RPMI7951 (cell line): ENCODE data around the gene COL27A1. TPM values are rescaled to one million over a fixed set of nuclear protein-coding genes. Genes with fewer than 3 reads are reported as not detected.
A peak's percentile ranks its signal among the peaks of the same experiment; 100 is the strongest.
"Not testable (repeated sequence)": the region's sequence is repeated elsewhere in the genome, so short reads cannot be mapped to it uniquely, and the experiment has no call there.

ENCODE experiments used
- DNase-seq: peaks from one replicate; pipeline ENCODE4 v3.0.0-alpha.2; 2012; ENCODE audit warnings: low read depth
- total RNA-seq: library from RNA; depleted of rRNA; stranded (reverse); fragments of >200 nt; shearing (Covaris generic); gene quantifications from 2 replicates; pipeline ENCODE4 v1.2.3, GENCODE V29; 2014

Gene COL27A1
- total RNA-seq, 1 experiment from 2014 or later, result 2.8 TPM

DNA sequence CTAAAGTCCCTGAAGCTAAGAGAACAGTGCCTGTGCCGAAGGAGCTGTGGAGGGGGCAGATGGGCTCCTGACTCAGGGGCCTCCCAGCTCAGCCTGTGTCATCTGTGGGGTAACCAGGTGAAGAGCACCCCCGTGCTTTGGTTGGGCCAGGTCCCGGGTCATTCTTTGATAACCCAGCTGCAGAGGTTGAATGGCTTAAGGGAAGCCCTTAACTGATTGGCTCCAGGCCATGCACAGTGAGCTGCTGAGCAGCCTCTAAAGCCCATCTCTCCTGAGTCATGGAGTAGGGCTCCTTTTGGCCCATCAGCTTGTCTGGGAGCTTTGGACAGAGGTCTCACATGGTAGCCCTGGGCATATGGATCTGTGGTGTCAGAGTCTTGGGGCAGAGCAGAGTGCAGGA lies 28.7 kb downstream of the COL27A1 start:
- peak; percentile 86 for DNase-seq

DNA sequence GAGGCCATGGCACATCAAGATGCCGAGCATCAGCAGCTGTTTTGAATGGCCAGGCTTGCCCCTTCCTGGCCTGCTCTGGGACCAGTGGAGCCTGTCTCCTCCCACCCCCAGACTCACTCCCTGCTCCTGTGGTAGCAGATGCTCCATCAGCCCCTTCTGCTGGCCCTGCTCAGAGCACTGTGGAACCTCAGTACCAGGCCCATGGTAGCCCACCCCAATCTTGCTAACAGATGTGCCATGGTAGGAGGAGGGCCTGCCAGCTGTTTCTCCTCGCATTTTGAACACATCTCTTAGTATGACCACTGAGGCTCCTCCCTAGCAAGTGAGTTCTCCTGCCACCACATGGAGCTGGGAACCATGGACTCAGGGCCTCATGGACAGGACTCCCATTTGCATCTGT lies 29.5 kb downstream of the COL27A1 start:
- no peak for DNase-seq

DNA sequence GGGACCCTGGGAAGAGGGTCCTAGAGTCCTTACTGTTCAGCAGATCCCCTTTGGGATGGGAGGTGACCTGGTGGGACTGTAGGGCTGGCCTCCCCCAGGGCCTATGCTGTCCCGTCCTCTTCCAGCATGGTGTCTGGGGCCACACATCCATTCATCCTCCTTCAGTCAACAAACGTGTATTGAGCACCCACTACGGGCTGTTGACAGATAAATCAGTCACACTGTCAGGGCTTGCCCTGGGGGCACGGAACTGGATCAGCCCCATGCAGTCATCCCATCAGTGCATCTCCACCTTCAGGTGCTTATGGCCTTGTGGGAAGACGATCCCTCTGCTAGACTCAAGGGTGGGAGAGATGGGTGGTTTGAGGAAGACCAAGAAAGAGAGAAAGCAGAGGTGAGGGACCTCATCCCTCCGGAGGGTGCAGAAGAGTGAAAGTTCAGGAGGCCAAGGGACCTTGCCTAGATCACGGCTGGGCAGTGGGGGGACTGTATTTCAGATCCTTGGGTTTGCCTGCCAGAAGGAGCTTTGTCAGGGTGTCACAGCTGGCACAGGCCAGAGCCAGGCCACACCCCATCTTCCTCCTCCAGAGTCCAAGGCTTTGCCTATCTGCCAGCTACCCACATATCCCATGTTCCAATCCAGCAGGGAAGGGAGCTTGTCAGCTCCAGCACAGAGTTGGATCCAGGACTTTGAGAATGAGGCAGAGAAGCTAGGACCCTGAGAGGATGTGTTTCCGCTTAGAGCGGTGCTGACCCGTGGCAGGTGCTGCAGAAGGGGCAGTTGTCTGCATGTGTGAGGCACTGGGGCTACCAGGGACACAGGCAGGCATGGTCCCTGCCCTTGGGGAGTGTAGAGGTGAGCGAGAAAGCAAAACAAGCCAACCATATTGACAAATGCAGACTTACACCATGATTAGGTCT lies 30.5 kb downstream of the COL27A1 start:
- DNase-seq, result no peak

DNA sequence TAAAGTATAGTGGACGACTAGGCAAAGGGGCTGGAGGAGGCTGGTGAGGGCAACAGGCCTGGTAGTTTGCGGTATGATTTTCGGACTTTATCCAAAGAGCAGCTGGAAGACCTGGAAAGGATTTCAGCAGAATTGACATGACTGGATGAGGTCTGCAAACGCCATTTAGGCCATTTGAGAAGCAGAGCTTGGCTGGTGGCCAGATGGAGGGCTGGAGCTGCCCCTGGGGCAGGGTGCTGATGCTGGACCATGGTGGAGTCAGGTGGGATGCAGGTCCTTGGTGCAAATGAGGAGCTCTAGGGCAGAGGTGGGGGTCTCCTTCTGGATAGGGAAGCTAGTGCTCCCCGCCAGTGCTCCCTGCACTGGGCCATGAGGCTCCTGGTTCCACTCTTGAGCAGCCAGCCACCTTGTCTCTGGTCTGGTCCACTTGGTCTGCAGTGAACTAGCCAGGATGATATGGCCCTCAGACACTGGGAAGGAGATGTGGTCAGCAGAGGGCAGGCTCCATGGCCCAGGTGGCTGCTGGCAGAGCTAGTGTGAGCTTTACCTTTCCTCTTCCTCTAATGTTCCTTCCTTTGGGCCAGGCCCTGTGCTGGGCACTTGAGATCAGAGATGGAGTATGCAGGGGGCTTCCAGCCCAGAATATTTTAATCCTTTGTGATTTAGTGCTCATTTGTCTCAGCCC lies 31.4 kb downstream of the COL27A1 start:
- no peak for DNase-seq

DNA sequence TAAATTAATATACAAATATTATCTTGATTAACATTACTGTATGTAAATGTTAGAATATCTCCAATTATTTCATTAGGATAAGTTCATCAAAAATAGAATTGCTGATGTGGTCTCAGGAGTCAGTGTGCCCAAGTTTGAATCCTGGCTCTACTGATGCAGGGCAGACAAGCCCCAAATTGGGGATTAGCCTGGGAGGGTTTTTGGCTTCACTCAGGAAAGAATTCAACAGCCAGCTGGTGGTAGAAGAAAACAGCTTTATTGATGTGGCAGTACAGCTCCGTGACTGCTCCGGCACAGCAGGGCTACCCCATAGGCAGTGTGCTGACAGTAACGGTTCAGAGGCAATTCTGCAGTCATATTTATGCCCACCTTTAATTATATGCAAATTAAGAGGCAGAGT lies 32.5 kb downstream of the COL27A1 start:
- DNase-seq, result no peak

DNA sequence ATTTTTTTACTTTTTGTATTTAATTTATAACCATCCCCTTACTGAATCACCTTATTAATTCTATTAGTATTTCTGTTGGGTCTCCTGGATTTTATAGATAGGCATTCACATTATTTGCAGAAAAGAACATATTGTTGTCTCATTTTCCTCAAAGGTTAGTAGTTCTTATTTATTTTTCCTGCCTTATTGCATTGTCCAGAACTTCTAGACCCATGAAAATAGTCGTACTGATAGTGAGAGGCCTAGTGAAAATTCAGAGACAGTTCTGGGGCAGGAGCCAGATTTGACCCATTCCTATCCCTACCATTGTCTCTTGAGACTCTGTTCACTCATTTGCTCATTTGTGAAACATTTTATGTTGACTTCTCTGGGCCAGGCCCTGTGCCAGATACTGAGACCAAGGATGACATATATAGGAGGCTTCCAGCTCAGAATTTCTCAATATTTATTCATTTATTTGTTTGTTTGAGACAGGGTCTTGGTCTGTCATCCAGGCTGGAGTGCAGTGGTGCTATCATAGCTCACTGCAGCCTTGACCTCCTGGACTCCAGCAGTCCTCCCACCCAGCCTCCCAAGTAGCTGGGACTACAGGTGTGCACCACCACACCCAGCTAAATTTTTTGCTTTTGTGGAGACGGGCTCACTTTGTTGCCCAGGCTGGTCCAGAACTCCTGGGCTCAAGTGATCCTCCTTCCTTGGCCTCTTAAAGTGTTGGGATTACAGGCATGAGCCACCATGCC lies 34.7 kb downstream of the COL27A1 start:
- no peak for DNase-seq

DNA sequence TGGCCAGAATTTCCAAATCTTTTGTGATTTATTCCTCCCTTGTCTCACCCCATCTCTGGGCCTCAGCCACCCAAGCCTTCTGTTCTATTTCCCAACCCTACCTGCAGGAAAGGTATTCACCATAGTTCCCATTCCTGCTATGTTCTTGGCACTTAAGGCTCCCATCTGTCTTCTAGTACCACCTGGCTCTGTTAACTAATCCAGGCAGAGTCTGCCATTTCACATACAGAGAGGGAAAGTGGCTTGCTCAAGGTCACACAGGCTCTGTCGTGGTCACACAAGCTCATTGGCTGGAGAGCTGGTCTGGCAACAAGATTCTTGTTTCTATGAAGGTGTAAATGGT lies 35.2 kb downstream of the COL27A1 start:
- no peak for DNase-seq

DNA sequence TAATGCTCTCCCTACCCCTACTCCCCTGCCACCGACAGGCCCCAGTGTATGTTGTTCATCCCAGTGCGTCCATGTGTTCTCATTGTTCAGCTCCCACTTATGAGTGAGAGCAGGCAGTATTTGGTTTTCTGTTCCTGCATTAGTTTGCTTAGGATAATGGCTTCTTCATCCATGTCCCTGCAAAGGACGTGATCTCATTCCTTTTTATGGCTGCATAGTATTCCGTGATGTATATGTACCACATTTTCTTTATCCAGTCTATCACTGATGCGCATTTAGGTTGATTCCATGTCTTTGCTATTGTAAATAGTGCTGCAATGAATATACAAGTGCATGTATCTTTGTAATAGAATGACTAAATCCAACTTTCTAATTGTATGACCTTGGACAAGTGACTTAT lies 36.1 kb downstream of the COL27A1 start:
- not testable (repeated sequence) for DNase-seq

DNA sequence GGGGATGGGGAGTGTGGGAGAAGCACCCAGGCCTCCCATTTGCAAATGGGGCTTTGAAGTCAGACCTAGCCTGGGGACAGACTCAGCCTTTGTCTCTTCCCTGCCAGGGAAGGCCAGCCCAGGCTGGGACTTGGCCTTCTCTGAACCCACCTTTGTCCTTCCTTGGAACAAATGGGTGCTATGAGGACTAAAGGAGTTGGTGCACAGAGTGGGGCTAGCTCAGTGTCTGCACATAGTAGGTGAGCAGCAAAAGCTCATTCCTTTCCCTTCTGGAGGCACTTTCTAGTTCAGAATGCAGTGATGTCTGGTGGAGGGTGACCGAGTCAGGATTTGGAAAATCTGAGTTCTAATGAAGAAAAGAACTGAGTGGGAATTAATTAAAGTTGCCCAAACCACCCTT lies 37.2 kb downstream of the COL27A1 start:
- no peak for DNase-seq

DNA sequence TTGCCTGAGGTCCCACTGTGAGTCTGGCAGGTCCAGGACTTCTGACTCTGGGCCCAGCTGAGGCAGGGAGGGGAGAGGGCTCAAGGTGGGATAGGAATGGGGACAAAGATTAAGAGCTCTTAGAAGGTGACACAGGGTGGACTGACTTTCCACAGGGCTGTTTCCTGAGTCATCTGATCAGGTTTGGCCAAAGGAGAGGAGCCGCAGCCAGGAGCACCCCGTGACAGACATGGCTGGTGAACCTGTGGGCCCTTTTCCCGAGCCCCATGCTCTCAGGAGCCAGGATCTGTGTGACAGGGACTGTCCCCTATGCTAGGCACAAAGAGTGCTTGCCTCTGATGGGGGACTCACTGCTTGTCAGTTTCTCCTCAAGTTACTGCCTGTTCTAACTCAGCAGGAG lies 37.8 kb downstream of the COL27A1 start:
- DNase-seq, result no peak

DNA sequence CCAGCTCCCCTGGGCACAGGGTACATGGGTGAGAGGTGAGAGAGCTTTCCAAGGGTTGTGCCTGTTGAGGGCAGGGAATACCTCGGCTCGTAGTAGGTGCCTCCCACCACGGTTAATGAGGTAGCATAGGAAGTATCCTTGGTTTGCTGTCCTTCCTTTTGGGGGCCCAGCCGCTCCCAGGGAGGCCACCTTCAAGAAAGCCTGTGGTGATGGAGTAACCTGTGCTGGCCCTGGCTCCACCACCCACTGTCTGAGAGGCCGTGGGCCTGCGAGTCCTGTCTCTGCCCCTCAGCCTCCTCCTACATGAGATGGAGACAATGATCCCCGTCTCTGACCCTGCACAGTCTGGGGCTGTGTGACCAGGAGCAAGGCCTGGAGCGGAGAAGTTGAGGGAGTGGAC lies 40.8 kb downstream of the COL27A1 start:
- DNase-seq, result no peak

DNA sequence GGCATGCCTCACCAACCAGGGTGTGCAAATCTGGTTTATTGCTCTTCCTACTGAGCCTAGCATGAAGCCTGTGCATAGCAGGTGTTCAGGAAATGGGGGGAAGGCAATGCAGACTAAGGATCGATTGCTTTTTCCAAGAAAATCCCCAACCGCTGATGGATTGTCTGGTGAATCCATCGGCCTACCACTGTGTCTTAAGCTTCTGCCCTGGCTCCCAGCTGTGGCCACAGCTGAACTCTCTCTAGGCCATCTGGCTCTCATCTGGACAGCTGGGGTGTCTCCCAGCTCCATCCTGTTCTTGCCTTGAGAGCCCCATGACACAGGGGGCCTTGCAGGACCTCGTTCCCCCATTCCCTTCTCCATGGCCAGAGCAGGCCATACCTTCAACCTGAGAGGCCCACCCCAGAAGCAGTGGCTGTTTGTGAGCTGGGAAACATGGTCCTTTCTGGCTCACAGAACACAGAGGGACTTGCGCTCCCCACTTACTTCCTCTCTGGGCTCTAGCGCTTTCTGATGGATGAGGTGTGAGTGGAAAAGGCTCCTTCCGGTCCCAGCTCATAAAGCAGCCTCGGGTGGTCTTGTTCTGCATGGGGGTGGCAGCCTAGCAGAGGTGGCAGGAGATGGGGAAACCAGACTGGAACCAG lies 41.8 kb downstream of the COL27A1 start:
- DNase-seq, result no peak

DNA sequence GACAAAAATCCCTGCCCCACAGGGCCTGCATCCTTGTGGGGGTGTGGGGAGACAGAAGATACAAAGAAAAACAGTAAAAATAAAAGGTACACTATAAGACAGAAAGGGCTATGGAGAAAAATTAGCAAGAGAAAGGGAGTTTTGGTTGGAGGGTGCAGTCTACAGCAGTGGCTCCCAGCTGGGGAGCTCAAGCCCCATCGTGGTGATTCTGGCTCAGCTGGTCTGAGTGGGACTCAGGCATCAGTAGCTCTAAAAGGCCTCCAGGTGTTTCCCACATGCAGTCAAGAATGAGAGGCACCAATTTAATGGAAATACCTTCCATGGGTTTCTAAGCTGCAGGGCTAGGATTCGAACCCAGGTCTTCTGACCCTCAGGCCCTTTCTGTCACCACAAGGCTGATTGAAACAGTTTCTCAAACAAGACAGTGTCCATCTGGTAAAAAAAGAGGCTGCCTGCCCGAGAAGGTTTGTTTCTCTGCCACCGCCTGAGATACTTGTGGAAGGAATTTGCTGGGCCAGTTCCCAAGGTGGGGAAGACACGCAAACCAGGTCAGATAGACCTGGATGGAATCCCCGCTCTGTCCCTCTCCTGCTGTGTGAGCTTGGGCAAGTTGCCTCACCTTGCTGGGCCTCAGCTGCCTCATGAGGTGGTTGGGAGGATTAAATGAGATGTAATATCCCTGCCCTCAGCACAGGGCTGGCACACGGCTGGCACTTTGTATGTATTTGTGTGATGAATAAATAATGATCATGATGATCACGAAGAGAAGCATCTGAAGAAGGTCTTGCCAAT lies 43.1 kb downstream of the COL27A1 start:
- DNase-seq, result no peak

DNA sequence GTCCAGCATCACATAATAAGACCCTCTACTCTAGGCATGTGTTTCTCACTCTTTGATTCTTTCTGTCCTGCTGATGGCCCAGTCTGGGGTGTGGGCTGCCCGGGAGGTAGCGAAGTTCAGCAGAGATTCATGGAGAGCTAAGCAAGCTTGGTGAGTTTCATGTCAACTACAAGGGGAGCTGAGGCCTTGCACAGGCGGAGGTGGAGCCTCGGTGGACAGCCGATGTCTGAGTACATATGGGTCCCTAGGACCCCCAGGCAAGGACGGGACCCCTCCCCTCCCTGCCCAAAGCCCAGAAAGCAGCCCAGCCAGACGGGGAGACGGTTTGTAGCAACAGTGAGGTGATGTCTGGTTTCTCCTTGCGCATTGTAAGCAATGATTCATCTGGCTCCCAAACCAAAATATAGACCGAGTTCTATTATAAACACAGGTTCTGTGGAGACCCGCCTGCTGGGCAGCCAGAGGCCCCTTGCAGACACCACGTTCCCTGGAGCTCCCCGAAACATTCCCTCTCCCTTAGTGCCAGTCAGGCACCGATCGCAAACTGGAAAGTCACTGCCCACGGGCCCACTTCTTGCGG lies 45.5 kb downstream of the COL27A1 start:
- DNase-seq, result no peak

DNA sequence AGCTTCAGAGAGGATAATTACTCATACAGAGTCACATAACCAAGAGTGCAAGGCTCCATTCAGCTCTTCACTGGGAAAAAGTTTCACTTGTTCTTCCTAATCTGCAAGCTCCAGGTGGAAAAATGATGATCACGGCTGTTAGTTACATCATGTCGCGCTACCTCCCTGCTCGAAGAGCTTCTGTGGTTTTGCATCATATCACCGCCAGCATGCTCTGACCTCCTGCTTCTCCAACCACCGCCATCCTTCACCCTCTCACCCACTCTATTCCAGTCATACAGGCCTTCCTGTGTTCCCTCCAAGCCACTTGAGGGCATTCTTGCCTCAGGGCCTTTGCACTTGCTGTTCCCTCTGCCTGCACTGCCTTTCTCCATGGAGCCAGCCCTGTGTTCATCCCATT lies 47.1 kb downstream of the COL27A1 start:
- DNase-seq, result no peak

DNA sequence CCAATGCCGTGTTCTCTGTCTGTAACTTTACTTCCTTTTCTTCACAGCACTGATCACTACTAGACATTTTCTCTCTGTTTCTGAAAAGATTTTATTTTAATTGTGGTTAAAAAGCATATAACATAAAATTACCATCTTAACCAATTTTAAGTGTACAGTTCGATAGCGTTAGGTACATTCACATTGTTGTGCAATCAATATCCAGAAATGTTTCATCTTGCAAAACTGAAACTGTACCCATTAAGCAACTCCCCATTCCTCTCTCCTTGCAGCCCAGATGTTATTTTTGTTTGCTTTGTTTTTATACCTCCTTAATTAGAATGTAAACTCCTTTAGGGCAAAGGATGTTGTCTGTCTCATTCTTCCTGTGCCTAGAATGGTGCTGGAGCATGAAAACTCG lies 47.5 kb downstream of the COL27A1 start:
- DNase-seq, result no peak

DNA sequence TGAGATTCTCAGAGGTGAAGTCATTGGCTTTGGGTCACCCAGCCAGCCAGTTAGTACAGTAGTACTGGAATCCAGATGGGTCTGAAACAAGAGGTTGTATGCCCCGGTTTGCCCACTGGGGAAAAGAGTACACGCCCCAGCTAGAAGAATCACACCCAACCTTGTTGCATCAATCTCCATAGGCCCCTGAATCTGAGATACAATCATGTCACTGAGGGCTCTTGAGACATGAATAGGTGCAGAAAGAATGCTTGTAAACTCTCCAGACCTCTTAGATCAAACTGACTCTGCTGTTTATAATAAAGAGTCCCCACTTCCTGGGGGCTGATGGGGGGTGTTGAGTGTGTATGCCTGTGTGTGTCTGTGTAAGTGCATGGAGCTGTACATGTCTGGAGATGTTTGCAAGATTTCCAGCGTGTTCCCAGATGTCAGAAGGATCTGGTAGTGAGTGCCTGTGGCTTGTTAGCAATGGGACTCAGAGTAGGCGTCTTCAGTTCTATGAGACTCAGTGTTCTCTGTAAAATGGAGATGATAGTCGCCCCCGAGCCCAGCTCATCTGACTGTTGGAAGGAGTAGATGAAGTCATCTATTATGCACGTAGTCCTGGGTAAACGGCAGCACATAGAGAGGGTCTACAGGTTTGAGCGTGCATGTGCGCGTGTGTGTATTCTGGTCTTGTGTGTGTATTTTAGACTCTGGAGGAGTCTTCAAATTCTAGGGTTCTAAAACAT lies 48.2 kb downstream of the COL27A1 start:
- DNase-seq, result no peak

DNA sequence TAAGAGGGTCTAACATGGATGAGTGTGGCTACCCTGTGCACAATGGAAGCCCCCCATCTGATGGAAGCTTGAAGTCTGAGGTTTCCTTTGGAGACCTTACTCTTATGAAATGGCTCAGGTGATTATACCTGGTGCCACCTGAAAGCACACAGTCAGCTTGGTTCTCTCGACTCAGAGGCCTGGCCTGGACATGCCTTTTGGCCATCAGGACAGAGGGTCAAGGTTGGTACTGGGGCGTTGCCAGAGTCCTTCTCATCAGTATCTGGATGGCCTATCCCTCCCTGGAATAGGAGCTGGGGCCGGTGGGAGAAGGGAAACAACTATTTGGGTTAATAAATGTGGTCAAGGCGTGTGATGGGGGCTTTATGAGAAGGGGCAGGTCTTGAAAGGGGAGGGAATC lies 48.9 kb downstream of the COL27A1 start:
- no peak for DNase-seq

DNA sequence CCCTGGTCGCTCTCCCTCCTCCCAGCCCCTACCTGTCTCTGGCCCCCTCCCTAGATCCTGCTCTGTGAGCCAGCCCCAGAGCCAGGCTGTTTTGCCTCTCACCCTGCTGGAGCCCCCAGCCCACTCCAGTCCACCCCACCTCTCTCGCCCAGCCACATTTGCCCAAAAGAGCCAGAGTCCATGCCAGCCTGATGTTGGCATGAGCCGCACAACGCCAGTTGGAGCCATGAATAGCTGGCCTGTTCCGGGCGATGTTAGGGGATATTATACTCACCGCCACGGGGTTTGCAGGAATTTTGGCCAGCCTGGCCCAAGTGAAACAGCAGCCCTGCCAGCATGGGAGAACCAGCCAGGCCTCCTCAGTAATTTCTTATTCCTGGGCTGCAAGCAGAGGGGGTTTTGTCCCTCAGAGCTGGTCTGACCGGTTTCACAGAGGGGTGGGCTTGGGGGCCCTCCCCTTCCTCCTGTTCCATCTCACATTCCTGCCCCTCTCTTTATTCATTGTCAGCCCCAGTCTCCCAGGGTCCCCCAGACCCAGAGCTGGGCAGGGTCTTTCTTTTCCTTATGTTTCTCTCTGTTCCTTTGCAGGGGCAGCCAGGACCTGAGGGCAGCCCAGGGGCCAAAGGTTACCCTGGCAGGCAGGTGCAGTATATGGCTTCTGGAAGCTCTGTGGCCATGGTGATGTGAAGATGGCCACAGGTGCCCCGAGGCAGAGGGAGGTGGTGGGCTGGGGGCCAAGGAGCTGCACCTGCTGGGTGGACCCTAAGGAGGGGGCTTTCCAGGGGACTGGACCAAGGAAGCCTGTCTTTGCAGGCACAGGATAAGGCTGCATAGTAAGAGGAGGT lies 50.1 kb downstream of the COL27A1 start:
- no peak for DNase-seq
